Fibroblast of the conjunctiva (primary cell): ENCODE results near the gene TMEM41B.
"Not testable (repeated sequence)": the region's sequence is repeated elsewhere in the genome, so short reads cannot be mapped to it uniquely, and the experiment has no call there.

ENCODE experiments used
- DNase-seq: peaks from one replicate; pipeline ENCODE4 v3.0.0-alpha.2; 2010; ENCODE audit warnings: low read depth

The TMEM41B gene

DNA sequence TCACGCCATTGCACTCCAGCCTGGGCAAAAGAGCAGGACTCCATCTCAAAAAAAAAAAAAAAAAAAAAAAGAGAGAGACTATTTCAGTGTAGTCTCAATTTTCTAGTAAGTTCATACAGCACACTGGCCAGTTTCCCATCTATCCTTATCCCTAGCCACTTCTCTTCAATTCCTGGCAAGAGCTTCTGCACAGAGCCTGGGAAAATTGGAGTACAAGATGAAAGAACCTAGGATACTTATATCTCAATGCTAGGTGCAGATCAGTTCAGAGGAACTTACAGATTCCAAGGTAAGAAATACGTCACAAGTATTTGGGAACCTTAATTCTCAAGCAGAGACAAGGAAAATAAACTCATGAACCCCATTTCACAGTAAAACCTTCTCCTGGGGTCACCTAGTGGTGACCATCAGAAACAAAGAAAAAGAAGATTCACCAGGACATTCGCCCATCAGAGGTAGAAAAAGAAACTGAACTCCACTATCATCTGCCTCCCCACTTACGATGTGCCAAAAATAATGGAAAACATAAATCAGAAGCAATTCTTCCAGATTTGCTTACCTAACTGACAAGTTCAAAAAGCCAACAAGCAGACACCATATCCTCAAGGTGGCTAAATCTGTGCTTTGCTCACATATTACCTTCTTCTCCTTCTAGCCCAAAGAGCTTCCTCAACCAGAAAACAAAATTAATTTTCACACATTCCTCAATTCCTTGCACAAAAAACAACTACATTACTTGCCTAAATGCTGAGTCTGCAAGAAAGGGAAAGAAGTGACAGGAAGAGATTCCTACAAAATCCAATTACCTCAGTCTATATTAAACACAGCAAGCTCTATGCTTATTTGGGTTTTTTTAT, 54.2 kb downstream of the TMEM41B start:
- DNase-seq, result no peak

GRCh38 chr11:9258279-9258678, 56.1 kb downstream of the TMEM41B start:
- DNase-seq, result not testable (repeated sequence)

GRCh38 chr11:9254416-9254815, 60.0 kb downstream of the TMEM41B start:
- DNase-seq, result no peak

- no peak for DNase-seq
These were observed 61.3 kb downstream of the TMEM41B start for GRCh38 chr11:9253086-9253485.

DNA sequence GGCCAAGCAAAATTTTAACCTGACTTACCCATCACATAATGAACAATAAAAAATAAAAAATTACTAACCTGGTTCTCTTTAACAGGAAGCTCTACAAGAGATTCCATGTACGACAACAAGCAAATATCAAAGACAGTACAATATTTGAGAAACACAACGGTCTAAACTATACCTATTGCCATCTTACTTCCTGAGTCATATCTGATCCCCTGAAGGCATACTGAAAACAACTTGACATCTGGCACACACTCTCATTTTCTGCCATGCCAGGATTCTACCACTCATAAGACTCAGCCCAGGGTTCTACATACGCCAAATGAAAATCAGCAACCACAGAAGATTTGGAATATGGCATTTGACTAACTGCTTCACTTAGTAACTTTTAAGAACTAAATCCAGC, 63.1 kb downstream of the TMEM41B start:
- no peak for DNase-seq

DNA sequence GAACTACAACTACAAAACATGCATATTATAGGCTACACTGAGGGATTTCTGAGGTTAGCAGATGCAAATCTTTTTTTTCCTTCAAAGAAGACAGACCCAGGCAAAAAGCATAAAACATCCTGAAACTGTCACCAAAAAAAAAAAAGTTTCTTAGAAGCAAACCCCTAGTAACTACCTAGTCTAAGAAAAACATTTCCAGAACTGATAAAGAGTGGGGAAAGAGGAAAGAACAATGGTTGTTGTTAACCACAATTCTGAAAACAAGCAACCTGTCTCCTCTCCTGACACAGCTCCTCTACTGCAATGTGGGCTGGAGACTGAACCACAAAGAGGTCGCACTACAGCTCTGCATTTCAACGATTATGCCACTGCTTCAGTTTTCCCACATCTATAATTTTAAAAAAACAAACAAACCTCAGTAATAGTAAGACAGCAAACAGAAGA, 64.2 kb downstream of the TMEM41B start:
- DNase-seq, result no peak

DNA sequence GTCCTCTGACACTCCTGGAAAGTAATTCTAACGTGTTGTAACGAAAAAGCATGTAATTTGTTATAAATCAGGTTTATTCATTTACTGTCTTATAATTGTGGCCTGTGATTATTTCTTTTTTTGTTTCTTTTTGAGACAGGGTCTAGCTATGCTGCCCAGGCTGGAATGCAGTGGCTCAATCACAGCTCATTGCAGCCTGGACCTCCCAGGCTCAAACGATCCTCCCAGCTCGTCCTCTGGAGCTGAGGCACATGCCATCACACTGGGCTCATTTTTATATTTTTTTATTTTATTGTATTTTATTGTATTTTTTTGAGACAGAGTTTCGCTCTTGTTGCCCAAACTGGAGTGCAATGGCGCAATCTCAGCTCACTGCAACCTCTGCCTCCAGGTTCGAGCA, 65.1 kb downstream of the TMEM41B start:
- DNase-seq, result no peak

DNA sequence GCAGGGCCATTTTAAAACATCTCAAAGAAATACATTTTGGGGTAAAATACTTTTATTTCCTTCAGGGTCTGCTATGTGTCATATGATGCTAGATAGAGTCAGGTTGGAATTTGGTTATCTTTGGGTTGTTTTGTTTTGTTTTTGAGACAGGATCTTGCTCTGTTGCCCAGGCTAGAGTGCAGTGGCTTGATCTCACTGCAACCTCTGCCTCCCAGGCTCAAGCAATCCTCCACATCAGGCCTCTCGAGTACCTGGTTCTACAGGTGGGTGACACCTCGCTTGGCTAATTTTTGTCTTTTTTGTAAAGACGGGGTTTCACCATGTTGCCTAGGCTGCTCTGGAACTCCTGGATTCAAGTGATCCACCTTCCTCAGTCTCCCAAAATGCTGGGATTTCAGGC, 66.5 kb downstream of the TMEM41B start:
- no peak for DNase-seq

DNA sequence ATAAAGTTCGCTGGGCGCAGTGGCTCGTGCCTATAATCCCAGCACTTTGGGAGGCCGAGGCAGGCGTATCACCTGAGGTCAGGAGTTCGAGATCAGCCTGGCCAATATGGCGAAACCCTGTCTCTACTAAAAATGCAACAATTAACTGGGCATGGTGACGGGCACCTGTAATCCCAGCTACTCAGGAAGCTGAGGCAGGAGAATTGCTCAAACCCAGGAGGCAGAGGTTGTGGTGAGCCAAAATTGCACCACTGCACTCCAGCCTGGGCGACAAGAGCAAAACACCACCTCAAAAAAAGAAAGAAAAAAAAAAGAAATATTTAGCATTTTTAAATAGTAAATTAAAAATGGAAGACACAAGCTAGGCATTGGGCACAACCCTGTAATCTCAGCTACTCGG, 78.2 kb downstream of the TMEM41B start:
- not testable (repeated sequence) for DNase-seq

DNA sequence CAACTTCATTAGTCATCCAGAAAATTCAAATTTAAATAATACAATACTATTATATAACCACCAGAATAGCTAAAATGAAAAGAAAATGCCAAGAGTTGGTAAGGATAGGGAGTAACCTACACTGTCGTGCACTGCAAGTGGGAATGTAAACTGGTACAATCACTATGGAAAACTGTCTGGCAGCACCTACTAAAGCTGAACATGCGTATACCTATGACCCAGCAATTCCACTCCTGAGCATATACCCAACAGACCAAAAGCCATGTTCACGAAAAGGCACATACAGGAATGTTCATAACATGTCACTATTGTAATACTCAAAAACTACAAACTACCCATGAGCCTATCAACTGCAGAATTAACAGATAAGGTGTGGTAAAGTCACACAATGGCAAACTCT, 81.9 kb downstream of the TMEM41B start:
- no peak for DNase-seq

DNA sequence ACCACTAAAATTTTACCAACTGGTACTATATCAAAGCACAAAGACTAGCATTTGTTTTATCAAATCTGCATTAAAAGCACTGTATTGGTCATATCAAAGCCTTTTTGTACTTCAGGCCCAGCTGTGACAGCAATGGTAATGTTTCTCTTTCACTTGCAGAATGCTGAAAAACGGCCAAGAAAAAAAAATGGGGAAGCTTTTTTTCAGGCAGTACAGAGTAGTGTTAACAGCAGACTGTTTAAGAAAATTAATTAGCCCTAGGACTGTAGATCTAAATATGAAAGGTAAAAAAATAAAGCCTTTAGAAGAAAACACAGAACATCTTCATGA, 82.6 kb downstream of the TMEM41B start:
- DNase-seq, result no peak
